GM18508 (cell line): Measurements from ENCODE around the gene UST.
"Not testable (repeated sequence)": the region's sequence is repeated elsewhere in the genome, so short reads cannot be mapped to it uniquely, and the experiment has no call there.

Experiments used
- ATAC-seq: cut with Tn5 transposase; IDR thresholded peaks from one replicate; pipeline ENCODE4 v1.9.1; 2021; ENCODE audit warnings: moderate number of reproducible peaks; ENCODE audit not compliant: insufficient read depth, unreplicated experiment

The UST gene

DNA sequence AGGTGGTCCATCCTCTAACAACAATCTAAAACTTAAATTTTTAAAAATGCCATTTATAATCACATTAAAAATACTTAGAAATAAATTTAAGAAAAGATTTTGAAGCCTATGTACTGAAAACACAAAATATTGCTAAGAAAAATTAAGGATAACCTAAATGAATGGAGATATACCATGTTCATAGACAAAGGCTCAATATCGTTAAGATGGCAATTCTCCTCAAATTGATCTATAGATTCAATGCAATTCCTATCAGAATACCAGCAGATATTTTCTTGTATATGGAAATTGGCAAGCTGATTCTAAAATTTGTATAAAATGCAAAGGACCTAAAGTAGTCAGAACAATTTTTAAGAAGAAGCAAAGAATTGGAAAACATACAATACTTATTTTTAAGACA lies 19.7 kb upstream of the UST start:
- ATAC-seq = no peak

DNA sequence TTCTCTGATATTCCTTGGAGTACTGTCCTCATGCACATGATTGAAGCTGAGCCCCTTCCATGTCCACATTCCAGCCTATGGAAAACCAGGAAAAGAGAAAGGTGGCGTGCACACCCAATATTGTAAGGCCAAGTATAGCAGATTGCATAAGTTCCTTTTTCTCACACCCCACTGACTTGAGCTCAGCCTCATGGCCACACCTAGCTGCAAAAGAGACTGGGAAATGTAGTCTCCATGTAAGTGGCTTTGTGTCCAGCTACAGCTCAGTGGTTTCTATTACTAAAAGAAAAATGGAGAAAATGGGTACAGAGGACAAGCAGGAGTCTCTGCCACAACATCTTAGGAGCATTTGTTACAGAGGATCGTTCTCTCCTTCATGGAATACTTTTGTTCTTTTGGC lies 10.8 kb upstream of the UST start:
- no peak for ATAC-seq

DNA sequence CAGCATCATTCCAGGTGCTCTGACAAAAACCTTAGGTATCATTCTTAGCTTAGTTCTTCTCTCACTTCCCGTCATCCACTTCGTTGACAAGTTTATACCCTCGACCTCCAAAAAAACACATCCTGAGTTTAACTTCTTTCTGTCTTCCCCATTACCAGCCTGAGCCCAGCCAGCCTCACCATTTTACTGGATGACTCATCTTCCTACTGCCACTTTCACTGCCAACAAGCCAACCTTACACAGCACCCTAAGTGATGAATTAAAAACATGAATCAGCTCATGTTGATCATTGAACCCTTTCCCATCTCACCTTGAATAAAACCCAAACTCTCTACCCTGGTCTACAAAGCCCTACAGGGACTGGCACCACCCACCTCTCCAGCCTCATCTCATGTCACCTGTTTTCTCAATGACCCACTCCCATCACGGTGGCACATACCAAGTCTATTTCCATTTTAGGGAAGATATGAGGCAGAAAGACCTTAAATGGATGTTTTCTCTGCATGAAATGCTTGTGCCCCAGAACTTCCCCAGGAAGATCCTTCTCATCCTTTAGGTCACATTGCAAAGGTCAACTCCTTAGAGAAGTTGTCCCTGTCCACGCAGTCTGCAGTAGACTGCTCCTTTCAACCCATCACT lies 9.9 kb upstream of the UST start:
- ATAC-seq = no peak

GRCh38 chr6:148737806-148738205 lies 9.0 kb upstream of the UST start:
- no peak for ATAC-seq

- ATAC-seq = no peak
These were observed 7.6 kb upstream of the UST start for GRCh38 chr6:148738946-148739821.

GRCh38 chr6:148739822-148740128 lies 7.1 kb upstream of the UST start:
- ATAC-seq = no peak

DNA sequence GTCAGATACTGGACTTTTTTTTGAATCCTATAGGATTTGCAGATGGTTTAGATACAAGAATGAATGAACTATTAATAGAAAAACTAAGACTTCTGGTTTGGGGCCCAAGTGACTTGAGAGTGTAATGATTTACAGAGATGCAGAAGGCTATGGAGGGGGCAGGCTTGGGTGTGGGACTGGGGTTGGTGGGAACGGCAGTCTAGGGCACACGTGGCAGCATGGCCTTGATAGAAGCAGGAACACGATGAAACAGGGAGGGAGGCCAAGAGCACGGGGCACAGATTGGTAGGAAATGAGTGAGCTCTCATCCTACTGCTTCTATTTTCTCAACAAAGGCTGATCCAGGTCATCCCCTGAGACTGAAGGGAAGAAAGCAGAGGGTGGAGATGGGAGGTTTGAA lies 3.4 kb upstream of the UST start:
- no peak for ATAC-seq

DNA sequence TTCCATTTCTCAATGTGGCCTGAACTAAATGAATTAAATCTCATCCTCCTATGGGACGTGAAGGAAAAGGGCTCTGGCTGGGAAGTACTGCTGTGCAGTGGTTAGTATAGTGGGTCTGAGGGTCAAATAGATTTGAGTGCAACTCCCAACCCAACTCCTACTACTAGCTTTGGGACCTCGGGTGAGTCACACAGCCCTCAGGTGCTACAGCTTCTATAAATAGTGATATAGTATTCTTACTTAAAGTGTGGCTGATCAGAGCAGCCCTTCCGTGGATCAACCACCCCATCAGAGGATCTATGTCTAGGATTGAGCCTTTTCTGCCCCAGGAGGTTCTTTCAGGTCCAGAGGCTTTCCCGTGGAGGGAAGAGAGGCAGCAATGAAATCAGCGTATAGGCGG lies 904 bp upstream of the UST start:
- no peak for ATAC-seq

DNA sequence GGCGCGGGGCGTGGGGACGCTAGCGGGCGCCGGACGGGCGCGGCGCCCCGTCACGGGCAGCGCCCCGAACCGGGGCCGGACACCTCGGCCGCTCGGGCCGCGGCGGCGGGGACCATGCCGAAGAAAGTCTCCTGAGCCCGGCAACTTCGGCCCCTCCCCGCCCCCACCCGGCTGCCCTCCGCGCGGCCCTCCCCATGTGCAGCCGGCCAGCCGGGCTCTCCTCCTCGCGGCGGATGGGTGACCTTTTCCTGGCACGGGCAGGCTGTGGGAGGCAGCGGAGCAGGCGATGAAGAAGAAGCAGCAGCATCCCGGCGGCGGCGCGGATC lies 278 bp downstream of the UST start:
- no peak for ATAC-seq

- ATAC-seq = no peak
These were observed 788 bp downstream of the UST start for GRCh38 chr6:148747471-148748165.

- no peak for ATAC-seq
These were observed 2.8 kb downstream of the UST start for GRCh38 chr6:148749674-148750073.

- no peak for ATAC-seq
These were observed 4.3 kb downstream of the UST start for GRCh38 chr6:148750838-148751792.

DNA sequence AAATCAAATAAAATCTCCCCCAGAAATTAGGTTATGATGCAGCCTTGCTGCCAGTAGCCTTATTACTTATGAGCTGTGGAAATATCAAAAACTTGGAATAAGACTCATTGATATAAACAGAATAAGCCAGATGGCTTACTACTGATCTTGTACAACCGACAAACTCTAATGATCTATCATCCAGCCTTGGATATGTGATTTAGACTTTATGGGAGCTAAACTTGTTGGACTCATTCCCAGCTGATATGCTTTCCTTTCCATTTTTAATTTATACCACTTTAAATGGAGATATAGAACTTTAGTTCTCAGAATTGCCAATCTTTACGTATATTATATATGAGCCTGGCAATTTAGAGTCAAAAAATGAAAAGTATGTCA lies 5.0 kb downstream of the UST start:
- ATAC-seq = no peak

- not testable (repeated sequence) for ATAC-seq
These were observed 8.5 kb downstream of the UST start for GRCh38 chr6:148755379-148755778.

DNA sequence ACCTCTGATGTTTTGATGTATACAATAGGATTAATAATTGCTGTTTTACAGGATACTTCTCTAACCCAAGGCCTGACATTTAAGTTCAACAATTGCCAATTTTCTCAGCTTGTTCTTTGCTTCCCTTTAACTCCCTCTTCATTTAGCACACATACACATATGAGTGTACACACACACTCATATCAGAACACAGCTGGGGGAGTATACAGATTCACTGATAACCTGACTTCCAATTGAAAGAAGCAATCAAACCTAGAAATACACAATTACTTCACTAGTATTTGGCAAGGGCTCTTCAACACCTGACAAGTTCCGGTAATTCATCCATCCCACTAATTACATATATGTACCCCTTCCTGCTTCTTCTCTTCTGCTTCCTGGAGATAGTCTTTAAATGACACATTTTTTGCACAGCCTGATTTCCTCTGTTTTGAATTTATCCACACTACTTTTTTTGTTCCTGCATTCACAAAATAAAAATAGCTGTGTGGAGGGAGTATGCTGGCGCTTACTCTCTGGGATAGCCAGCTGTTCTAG lies 11.2 kb downstream of the UST start:
- ATAC-seq = no peak

DNA sequence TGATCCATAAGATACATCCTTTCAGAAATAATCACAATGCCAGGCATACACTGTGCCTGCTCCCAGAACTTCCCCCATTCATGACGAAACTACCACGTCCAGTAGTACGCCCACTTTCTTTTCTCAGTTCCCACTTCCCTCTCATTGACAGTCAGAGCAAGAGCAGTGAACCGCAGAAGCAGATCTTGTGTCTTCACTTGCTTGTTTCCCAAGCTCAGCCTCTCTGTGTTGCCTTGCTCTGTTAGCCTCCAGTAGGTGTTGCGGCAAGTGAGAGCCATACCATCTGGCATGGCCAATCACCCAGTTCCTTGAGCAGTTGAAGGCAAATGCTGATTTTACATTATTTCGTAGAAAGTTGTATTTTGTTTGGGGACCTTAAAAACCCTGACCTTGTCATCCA lies 11.7 kb downstream of the UST start:
- peak; percentile 82 for ATAC-seq

DNA sequence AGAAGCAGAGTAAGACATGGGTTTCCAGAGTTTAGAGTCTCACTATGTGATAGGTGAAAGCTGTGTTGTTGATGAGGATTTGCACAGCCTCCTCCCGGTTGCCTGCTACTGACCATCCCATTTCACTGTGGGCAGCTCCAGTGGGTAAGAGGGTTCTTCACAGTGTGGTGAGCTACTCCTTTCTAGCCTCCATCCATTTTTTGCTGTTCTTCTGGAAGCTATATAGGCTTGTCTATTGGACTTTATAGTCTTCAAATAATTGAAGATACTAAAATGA lies 13.4 kb downstream of the UST start:
- no peak for ATAC-seq

DNA sequence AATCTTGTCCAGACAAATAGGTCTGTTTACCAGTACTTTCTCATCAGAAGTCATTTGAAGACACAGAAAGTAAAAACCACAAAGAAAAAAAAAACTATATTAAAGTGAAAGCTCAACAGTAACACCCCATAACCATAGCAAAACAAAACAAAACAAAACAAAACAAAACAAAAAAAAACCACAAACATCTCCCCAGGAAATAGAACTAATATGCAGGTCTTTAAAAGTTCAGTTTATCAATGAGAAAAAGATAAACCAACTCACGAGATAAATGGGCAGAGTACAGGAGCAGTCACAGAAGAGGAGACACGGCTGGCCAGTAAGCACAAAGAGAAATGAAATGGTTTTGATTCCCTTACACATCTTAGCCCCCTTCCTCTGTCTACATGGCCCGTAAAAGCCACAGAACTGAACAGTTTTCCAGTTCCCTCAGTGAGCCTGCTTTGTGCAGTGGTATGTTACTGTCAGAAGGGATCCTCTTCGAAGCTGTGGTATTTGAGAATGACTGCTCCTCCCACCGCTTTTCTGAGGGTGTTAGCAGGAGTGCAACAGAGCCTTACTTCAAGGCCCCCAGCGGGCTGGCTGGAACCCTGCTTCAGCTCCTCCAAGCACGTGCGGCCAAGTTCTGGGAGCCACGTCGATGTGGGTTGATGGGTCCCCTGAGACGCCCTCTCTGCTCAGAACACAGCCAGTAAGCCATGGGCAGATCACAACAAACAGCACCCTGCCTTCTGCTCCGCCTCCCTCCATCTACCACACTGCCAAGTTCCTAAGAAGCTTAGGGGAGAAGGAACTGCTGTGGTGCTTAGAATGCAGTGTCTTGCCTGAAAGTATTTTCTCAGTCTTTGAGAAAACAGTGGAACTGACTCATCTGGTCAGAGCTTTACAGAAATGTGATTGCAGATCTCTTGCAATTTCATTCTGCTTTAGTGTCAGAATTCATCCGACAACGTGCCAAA lies 14.0 kb downstream of the UST start:
- no peak for ATAC-seq

- no peak for ATAC-seq
These were observed 14.7 kb downstream of the UST start for GRCh38 chr6:148761527-148762011.
